Measurements from ENCODE around the gene ICAM3.

Gene ICAM3

GRCh38 chr19:10292206-10292788 lies 47.1 kb downstream of the ICAM3 start:
- Histone ChIP-seq H3K36me3 (ENCODE audit: control insufficient read depth in 1 of 2, insufficient read depth in 2 of 2, low read depth in 1 of 2, low read length in 2 of 2) (peaks cover 0 to 3% of the 10 kb centered on the region in 2 experiments), H3K14ac (ENCODE audit: low read length in 2 of 2) (no peak overlapping the region), H2BK12ac (ENCODE audit: low read length in 2 of 2) (no peak overlapping the region), H3K27me3 (ENCODE audit: control insufficient read depth in 1 of 2, insufficient read depth in 1 of 2, low read length in 2 of 2) (peaks cover 93 to 94% of the 10 kb centered on the region in 2 experiments), H3K4me2 (ENCODE audit: low read length, poor library complexity, severe bottlenecking) (peak overlapping the region; percentile 78), H2AFZ (ENCODE audit: low read depth, low read length) (no peak overlapping the region), H3K9me3 (ENCODE audit: control insufficient read depth, low read length) (peaks cover 9% of the 10 kb centered on the region), H3K18ac (ENCODE audit: low read depth in 1 of 2, low read length in 2 of 2) (peak overlapping the region in 1 of 2 experiments; percentile 24), H4K8ac (ENCODE audit: low read length) (peak overlapping the region; percentile 39), H2AK5ac (ENCODE audit: low read length, severe bottlenecking) (no peak overlapping the region), H2BK120ac (ENCODE audit: low read depth, low read length) (no peak overlapping the region), H3K27ac (ENCODE audit: low read length, poor library complexity, severe bottlenecking) (no peak overlapping the region), H3K4me1 (ENCODE audit: control insufficient read depth, insufficient read depth, low read depth, low read length) (peaks cover 65% of the 10 kb centered on the region), H3K4me3 (ENCODE audit: insufficient read depth in 1 of 2, low read depth in 1 of 2, low read length in 2 of 2) (no peak overlapping the region), H2BK15ac (ENCODE audit: low read depth, poor library complexity, severe bottlenecking) (peak overlapping the region; percentile 52), H4K91ac (ENCODE audit: low read length) (no peak overlapping the region), H3K79me1 (replicated peaks; ENCODE audit: low read length, poor library complexity, severe bottlenecking) (no peaks in the 10 kb centered on the region), H3K9ac (ENCODE audit: low read length) (no peak overlapping the region), H2BK5ac (ENCODE audit: low read depth, low read length, poor library complexity, severe bottlenecking) (no peak overlapping the region), H3K4ac (ENCODE audit: low read depth in 1 of 2, low read length in 2 of 2) (no peak overlapping the region), H3K23ac (ENCODE audit: low read length in 2 of 2) (no peak overlapping the region)
- DNase-seq, result peak; percentile 76
- 1% methylated on average over 41 of the region's 45 CpGs for WGBS

DNA sequence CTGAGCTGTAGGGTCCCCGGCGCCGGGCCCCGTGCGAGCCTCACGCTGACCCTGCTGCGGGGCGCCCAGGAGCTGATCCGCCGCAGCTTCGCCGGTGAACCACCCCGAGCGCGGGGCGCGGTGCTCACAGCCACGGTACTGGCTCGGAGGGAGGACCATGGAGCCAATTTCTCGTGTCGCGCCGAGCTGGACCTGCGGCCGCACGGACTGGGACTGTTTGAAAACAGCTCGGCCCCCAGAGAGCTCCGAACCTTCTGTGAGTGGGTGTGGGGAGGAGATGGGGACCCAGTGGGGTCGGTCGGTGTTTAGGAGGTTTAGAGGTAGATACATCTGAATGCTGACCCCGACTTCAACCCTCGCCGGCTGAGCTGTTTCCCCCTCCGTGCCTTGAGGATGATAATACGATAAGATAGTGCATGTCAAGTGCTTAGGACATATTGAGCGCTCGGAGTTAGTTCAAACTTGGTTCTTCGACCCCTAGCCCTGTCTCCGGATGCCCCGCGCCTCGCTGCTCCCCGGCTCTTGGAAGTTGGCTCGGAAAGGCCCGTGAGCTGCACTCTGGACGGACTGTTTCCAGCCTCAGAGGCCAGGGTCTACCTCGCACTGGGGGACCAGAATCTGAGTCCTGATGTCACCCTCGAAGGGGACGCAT lies 47.7 kb downstream of the ICAM3 start:
- H3K4me2 ChIP-seq (ENCODE audit: low read length, poor library complexity, severe bottlenecking), result peak overlapping the region; percentile 78
- H3K27ac ChIP-seq (ENCODE audit: low read length, poor library complexity, severe bottlenecking), result no peak overlapping the region
- peak overlapping the region in 1 of 2 experiments; percentile 38 for H3K23ac ChIP-seq (ENCODE audit: low read length in 2 of 2)
- H3K4ac ChIP-seq (ENCODE audit: low read depth in 1 of 2, low read length in 2 of 2), result no peak overlapping the region
- no peak overlapping the region for H2BK5ac ChIP-seq (ENCODE audit: low read depth, low read length, poor library complexity, severe bottlenecking)
- no peak overlapping the region for H2BK12ac ChIP-seq (ENCODE audit: low read length in 2 of 2)
- no peak overlapping the region for H4K91ac ChIP-seq (ENCODE audit: low read length)
- peaks cover 9% of the 10 kb centered on the region for H3K9me3 ChIP-seq (ENCODE audit: control insufficient read depth, low read length)
- H3K27me3 ChIP-seq (ENCODE audit: control insufficient read depth in 1 of 2, insufficient read depth in 1 of 2, low read length in 2 of 2), result peaks cover 95 to 97% of the 10 kb centered on the region in 2 experiments
- H3K79me1 ChIP-seq (replicated peaks; ENCODE audit: low read length, poor library complexity, severe bottlenecking), result no peaks in the 10 kb centered on the region
- H2BK120ac ChIP-seq (ENCODE audit: low read depth, low read length), result no peak overlapping the region
- H3K9ac ChIP-seq (ENCODE audit: low read length), result no peak overlapping the region
- no peak overlapping the region for H2AFZ ChIP-seq (ENCODE audit: low read depth, low read length)
- no peak for DNase-seq
- WGBS, result 8% methylated on average over 49 of the region's 49 CpGs
- H3K18ac ChIP-seq (ENCODE audit: low read depth in 1 of 2, low read length in 2 of 2), result peak overlapping the region; percentile 22 to 24
- peak overlapping the region in 1 of 2 experiments; percentile 18 for H3K14ac ChIP-seq (ENCODE audit: low read length in 2 of 2)
- peak overlapping the region; percentile 44 to 56 for H3K4me3 ChIP-seq (ENCODE audit: insufficient read depth in 1 of 2, low read depth in 1 of 2, low read length in 2 of 2)
- no peak overlapping the region for H2AK5ac ChIP-seq (ENCODE audit: low read length, severe bottlenecking)
- H3K36me3 ChIP-seq (ENCODE audit: control insufficient read depth in 1 of 2, insufficient read depth in 2 of 2, low read depth in 1 of 2, low read length in 2 of 2), result peaks cover 0 to 3% of the 10 kb centered on the region in 2 experiments
- H3K4me1 ChIP-seq (ENCODE audit: control insufficient read depth, insufficient read depth, low read depth, low read length), result peaks cover 69% of the 10 kb centered on the region
- peak overlapping the region; percentile 39 for H4K8ac ChIP-seq (ENCODE audit: low read length)
- peak overlapping the region; percentile 52 for H2BK15ac ChIP-seq (ENCODE audit: low read depth, poor library complexity, severe bottlenecking)

DNA sequence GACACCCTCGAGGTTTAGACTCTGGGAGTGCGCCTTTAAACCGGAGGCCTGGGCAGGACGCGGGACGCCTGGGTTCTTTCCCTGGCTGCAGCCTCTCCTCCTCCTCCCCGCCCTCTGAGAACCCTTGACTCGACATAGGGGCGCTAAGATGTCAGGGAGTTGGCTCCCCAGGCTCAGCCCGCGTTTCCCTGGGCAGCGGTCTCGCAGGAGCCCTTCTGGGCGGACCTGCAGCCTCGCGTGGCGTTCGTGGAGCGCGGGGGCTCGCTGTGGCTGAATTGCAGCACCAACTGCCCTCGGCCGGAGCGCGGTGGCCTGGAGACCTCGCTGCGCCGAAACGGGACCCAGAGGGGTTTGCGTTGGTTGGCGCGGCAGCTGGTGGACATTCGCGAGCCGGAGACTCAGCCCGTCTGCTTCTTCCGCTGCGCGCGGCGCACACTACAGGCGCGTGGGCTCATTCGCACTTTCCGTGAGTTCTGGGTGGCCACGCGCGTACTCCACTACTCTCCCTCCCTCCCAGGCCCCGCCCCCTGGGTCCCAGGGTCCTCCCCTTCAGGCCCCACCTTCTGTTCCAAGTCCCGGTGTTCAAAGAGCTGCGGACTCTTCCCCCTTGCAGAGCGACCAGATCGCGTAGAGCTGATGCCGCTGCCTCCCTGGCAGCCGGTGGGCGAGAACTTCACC lies 48.4 kb downstream of the ICAM3 start:
- H2BK120ac ChIP-seq (ENCODE audit: low read depth, low read length), result no peak overlapping the region
- WGBS, result 2% methylated on average over 46 of the region's 57 CpGs
- peak; percentile 68 for DNase-seq

GRCh38 chr19:10290357-10290875 lies 49.0 kb downstream of the ICAM3 start:
- Histone ChIP-seq H2BK12ac (ENCODE audit: low read length in 2 of 2) (no peak overlapping the region), H3K79me1 (replicated peaks; ENCODE audit: low read length, poor library complexity, severe bottlenecking) (no peaks in the 10 kb centered on the region), H3K27ac (ENCODE audit: low read length, poor library complexity, severe bottlenecking) (no peak overlapping the region), H3K27me3 (ENCODE audit: control insufficient read depth in 1 of 2, insufficient read depth in 1 of 2, low read length in 2 of 2) (peaks cover 84 to 94% of the 10 kb centered on the region in 2 experiments), H3K14ac (ENCODE audit: low read length in 2 of 2) (no peak overlapping the region), H3K4me1 (ENCODE audit: control insufficient read depth, insufficient read depth, low read depth, low read length) (peaks cover 59% of the 10 kb centered on the region), H2BK5ac (ENCODE audit: low read depth, low read length, poor library complexity, severe bottlenecking) (no peak overlapping the region), H3K36me3 (ENCODE audit: control insufficient read depth in 1 of 2, insufficient read depth in 2 of 2, low read depth in 1 of 2, low read length in 2 of 2) (peaks cover 3 to 9% of the 10 kb centered on the region in 2 experiments), H3K4me3 (ENCODE audit: insufficient read depth in 1 of 2, low read depth in 1 of 2, low read length in 2 of 2) (peak overlapping the region; percentile 17 to 56), H3K9me3 (ENCODE audit: control insufficient read depth, low read length) (peaks cover 9% of the 10 kb centered on the region), H3K23ac (ENCODE audit: low read length in 2 of 2) (peak overlapping the region in 1 of 2 experiments; percentile 92), H3K4me2 (ENCODE audit: low read length, poor library complexity, severe bottlenecking) (peak overlapping the region; percentile 78), H3K18ac (ENCODE audit: low read depth in 1 of 2, low read length in 2 of 2) (no peak overlapping the region), H3K4ac (ENCODE audit: low read depth in 1 of 2, low read length in 2 of 2) (no peak overlapping the region), H3K9ac (ENCODE audit: low read length) (no peak overlapping the region), H2AFZ (ENCODE audit: low read depth, low read length) (no peak overlapping the region), H2AK5ac (ENCODE audit: low read length, severe bottlenecking) (no peak overlapping the region), H4K91ac (ENCODE audit: low read length) (no peak overlapping the region), H2BK15ac (ENCODE audit: low read depth, poor library complexity, severe bottlenecking) (no peak overlapping the region), H4K8ac (ENCODE audit: low read length) (no peak overlapping the region), H2BK120ac (ENCODE audit: low read depth, low read length) (no peak overlapping the region)
- under 1% methylated on average over 30 of the region's 30 CpGs for WGBS
- no peak for DNase-seq

More for the DNA sequence above, 48.4 kb downstream of the ICAM3 start:
- peaks cover 9% of the 10 kb centered on the region for H3K9me3 ChIP-seq (ENCODE audit: control insufficient read depth, low read length)
- no peak overlapping the region for H3K27ac ChIP-seq (ENCODE audit: low read length, poor library complexity, severe bottlenecking)
- no peak overlapping the region for H2BK12ac ChIP-seq (ENCODE audit: low read length in 2 of 2)
- peak overlapping the region; percentile 44 to 56 for H3K4me3 ChIP-seq (ENCODE audit: insufficient read depth in 1 of 2, low read depth in 1 of 2, low read length in 2 of 2)
- peak overlapping the region; percentile 78 for H3K4me2 ChIP-seq (ENCODE audit: low read length, poor library complexity, severe bottlenecking)
- no peak overlapping the region for H3K14ac ChIP-seq (ENCODE audit: low read length in 2 of 2)
- no peak overlapping the region for H3K4ac ChIP-seq (ENCODE audit: low read depth in 1 of 2, low read length in 2 of 2)
- no peak overlapping the region for H2BK15ac ChIP-seq (ENCODE audit: low read depth, poor library complexity, severe bottlenecking)
- peaks cover 90 to 97% of the 10 kb centered on the region in 2 experiments for H3K27me3 ChIP-seq (ENCODE audit: control insufficient read depth in 1 of 2, insufficient read depth in 1 of 2, low read length in 2 of 2)
- H3K9ac ChIP-seq (ENCODE audit: low read length), result no peak overlapping the region
- no peaks in the 10 kb centered on the region for H3K79me1 ChIP-seq (replicated peaks; ENCODE audit: low read length, poor library complexity, severe bottlenecking)
- H3K18ac ChIP-seq (ENCODE audit: low read depth in 1 of 2, low read length in 2 of 2), result peak overlapping the region in 1 of 2 experiments; percentile 22
- no peak overlapping the region for H2AFZ ChIP-seq (ENCODE audit: low read depth, low read length)
- no peak overlapping the region for H4K8ac ChIP-seq (ENCODE audit: low read length)
- peak overlapping the region in 1 of 2 experiments; percentile 92 for H3K23ac ChIP-seq (ENCODE audit: low read length in 2 of 2)
- no peak overlapping the region for H2BK5ac ChIP-seq (ENCODE audit: low read depth, low read length, poor library complexity, severe bottlenecking)
- H4K91ac ChIP-seq (ENCODE audit: low read length), result no peak overlapping the region
- H3K4me1 ChIP-seq (ENCODE audit: control insufficient read depth, insufficient read depth, low read depth, low read length), result peaks cover 64% of the 10 kb centered on the region
- H3K36me3 ChIP-seq (ENCODE audit: control insufficient read depth in 1 of 2, insufficient read depth in 2 of 2, low read depth in 1 of 2, low read length in 2 of 2), result peaks cover 3% of the 10 kb centered on the region in 2 experiments
- no peak overlapping the region for H2AK5ac ChIP-seq (ENCODE audit: low read length, severe bottlenecking)

Data from mesenchymal stem cell (in vitro differentiated cells and primary cell).